ENCODE data around the gene DHX9.

The DHX9 gene

DNA sequence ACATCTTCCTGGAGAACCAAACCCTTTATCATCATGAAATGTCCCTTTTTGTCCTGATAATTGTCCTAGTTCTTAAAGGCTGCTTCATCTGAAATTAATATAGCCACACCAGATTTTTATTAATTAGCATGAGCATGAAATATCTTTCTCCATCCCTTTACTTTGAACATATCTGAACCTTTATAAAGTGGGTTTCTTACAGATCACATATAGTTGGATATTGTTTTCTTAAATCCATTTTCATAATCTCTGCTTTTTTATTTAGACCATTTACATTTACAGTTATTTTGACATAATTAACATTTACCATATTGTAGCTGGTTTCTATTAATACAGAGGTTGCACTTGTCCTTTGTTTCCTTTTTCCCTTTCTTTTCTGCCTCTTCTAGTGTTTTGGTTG lies 96.6 kb downstream of the DHX9 start:
- Histone ChIP-seq H3K4me1 (no peaks in the 10 kb centered on the region), H3K4me3 (no peak overlapping the region), H3K36me3 (replicated peaks) (no peaks in the 10 kb centered on the region), H3K27me3 (ENCODE audit: low read depth) (no peaks in the 10 kb centered on the region; the same call in 1 of the 2 replicates), H3K9me3 (peaks cover 8% of the 10 kb centered on the region)
- in situ Hi-C loops (cut with MboI; ENCODE audit: low sequenced_read_pairs) = no loop called here
- no peak for DNase-seq (ENCODE audit: low spot score in 2 of 2)
